ENCODE results near the gene CAST. TPM values are rescaled to one million over a fixed set of nuclear protein-coding genes. Genes with fewer than 3 reads are reported as not detected.

CAST gene
- total and polyA plus RNA-seq, 2 donors (not counting 1 experiment from before 2014, with no cell fraction given), result 41.0 to 231 TPM

GRCh38 chr5:96649681-96650540 lies 12.3 kb upstream of the CAST start:
- WGBS (ENCODE audit: insufficient coverage), result 91% methylated on average over 3 of the region's 5 CpGs
- no peak for ATAC-seq (ENCODE audit: low read depth)
- CTCF ChIA-PET, result no interaction called here

More at GRCh38 chr5:96649681-96650540, 12.3 kb upstream of the CAST start:
- Histone ChIP-seq H3K27me3 (replicated peaks in 1 of 4; ENCODE audit: control extremely low read depth in 1 of 4, control insufficient read depth in 3 of 4, insufficient read depth in 4 of 4, low read length in 3 of 4) (peaks cover 0 to 11% (median 6%) of the 10 kb centered on the region in 4 experiments), H3K27ac (ENCODE audit: low read length in 2 of 2) (no peak overlapping the region), H3K79me2 (ENCODE audit: control insufficient read depth, insufficient read depth, low read length) (no peaks in the 10 kb centered on the region), H3K9me3 (ENCODE audit: control extremely low read depth in 1 of 3, control insufficient read depth in 2 of 3, insufficient read depth in 1 of 3, low read length in 2 of 3) (no peaks in the 10 kb centered on the region), H3K4me2 (replicated peaks; ENCODE audit: low read depth, low read length, poor library complexity, severe bottlenecking) (no peak overlapping the region), H3K4me1 (ENCODE audit: control insufficient read depth in 2 of 2, insufficient read depth in 2 of 2, low read length in 2 of 2) (no peaks in the 10 kb centered on the region), H3K9ac (ENCODE audit: low read length) (no peak overlapping the region), H3K4me3 (ENCODE audit: control extremely low read depth in 1 of 5, extremely low read depth in 1 of 5, insufficient read depth in 1 of 5, low read depth in 2 of 5, low read length in 4 of 5) (no peak overlapping the region), H2AFZ (ENCODE audit: insufficient read depth, low read depth, low read length, poor library complexity, severe bottlenecking) (no peak overlapping the region), H3K36me3 (replicated peaks in 1 of 2; ENCODE audit: control extremely low read depth in 1 of 2, control insufficient read depth in 1 of 2, extremely low read depth in 1 of 2, insufficient read depth in 2 of 2, low read length in 1 of 2) (no peaks in the 10 kb centered on the region), H4K20me1 (ENCODE audit: control insufficient read depth, insufficient read depth, low read length, poor library complexity, severe bottlenecking) (no peaks in the 10 kb centered on the region)
- peaks cover 20% of the 10 kb centered on the region for H3K27me3 Mint-ChIP-seq
- no peaks in the 10 kb centered on the region for H3K9me3 Mint-ChIP-seq (ENCODE audit: insufficient read depth)
- no peak for TF ChIP-seq CTCF (IDR thresholded peaks at IDR 0.05)
- TF ChIP-seq EZH2 (IDR thresholded peaks at IDR 0.05; ENCODE audit: borderline replicate concordance, insufficient read depth, low read depth, low read length, poor library complexity, severe bottlenecking), result no peak
- no peak overlapping the region for H3K27ac Mint-ChIP-seq
- intact Hi-C loops (cut with micrococcal nuclease), result no loop called here
- POLR2A ChIA-PET, result no interaction called here
- peaks cover 3% of the 10 kb centered on the region for H3K4me1 Mint-ChIP-seq
- no peak for DNase-seq
- H3K4me3 Mint-ChIP-seq, result no peak overlapping the region
